ENCODE results near the gene PHAX. TPM values are rescaled to one million over a fixed set of nuclear protein-coding genes. Genes with fewer than 3 reads are reported as not detected.
"Not testable (repeated sequence)": the region's sequence is repeated elsewhere in the genome, so short reads cannot be mapped to it uniquely, and the experiment has no call there.

PHAX gene
- total RNA-seq, 4 donors from 2014 or later: 33.3 to 50.6 (median 38.4) TPM

DNA sequence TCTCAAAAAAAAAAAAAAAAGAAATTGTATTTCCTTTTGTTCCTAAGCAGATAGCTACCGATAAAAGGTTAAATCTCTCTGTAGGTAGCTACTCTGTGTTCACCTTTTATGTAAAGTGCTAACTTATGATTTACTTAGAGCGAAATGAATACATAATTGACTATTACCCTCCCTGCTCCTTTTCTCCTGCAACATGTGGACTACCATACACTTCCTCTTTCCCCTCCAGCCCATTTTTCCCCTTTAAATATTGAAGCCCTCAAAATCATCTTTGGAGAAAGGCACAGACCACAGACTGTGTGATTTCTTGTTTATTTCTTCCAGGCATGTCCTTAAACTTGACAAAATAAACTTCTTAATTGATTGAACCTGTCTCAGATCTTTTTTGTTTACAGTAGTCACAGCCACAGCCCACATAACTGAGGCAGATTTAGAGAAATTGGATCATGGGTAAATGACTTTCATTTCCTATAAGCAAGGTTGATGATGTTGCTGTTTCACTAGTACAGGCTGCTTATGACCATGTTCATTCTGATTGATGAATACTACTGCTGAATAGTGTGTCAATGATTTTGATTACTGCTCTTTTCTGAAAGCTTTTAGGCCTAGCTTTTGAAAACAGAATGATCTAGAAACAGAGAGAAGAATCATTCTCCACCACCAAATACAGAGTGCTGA, 59.2 kb downstream of the PHAX start:
- Histone ChIP-seq H3K4me1 (no peaks in the 10 kb centered on the region), H3K27me3 (no peaks in the 10 kb centered on the region), H3K4me3 (no peak overlapping the region), H3K36me3 (no peaks in the 10 kb centered on the region), H3K27ac (no peak overlapping the region), H3K9me3 (no peaks in the 10 kb centered on the region)
- in situ Hi-C loops (cut with MboI; ENCODE audit: low sequenced_read_pairs in 4 of 4): no loop called here
- intact Hi-C loops (cut with DNase I; ENCODE audit: low total_unique reads): loop anchor here (5.0 kb wide), 1 partner anchor 122 kb away; no protein-coding TSS in a partner anchor
- TF ChIP-seq POLR2A (IDR thresholded peaks at IDR 0.05): no peak
- no peak for ATAC-seq
- DNase-seq: no peak

DNA sequence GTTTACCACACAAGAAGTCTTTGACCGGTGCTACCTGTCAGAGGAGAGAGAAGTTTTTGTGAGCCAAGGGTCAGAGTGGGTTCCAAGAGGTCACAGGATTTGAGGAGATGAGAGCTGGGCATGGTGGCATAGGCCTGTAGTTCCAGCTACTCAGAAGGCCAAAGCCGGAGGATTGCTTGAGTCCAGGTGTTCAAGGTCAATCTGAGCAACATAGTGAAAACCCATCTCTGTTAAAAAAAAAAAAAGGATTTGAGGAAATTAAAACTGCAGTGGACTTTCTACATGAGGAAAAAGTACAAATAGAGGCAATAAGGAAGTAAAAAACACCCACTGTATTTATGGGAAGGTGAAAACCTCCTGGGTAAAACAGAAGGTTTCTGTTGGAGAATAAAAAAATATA, 63.8 kb downstream of the PHAX start:
- no peaks in the 10 kb centered on the region for H3K9me3 ChIP-seq
- H3K4me3 ChIP-seq: no peak overlapping the region
- H3K4me1 ChIP-seq: no peaks in the 10 kb centered on the region
- intact Hi-C loops (cut with DNase I; ENCODE audit: low total_unique reads): no loop called here
- DNase-seq (no peak), ATAC-seq (no peak)
- no peak overlapping the region for H3K27ac ChIP-seq
- H3K36me3 ChIP-seq: no peaks in the 10 kb centered on the region
- TF ChIP-seq, protein P1, sequence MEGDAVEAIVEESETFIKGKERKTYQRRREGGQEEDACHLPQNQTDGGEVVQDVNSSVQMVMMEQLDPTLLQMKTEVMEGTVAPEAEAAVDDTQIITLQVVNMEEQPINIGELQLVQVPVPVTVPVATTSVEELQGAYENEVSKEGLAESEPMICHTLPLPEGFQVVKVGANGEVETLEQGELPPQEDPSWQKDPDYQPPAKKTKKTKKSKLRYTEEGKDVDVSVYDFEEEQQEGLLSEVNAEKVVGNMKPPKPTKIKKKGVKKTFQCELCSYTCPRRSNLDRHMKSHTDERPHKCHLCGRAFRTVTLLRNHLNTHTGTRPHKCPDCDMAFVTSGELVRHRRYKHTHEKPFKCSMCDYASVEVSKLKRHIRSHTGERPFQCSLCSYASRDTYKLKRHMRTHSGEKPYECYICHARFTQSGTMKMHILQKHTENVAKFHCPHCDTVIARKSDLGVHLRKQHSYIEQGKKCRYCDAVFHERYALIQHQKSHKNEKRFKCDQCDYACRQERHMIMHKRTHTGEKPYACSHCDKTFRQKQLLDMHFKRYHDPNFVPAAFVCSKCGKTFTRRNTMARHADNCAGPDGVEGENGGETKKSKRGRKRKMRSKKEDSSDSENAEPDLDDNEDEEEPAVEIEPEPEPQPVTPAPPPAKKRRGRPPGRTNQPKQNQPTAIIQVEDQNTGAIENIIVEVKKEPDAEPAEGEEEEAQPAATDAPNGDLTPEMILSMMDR (IDR thresholded peaks at IDR 0.05 in 4 of 5, conservative IDR thresholded peaks at IDR 0.05 in 1 of 5): no peak
- no peak for TF ChIP-seq POLR2A (IDR thresholded peaks at IDR 0.05)
- H3K27me3 ChIP-seq: no peaks in the 10 kb centered on the region
- in situ Hi-C loops (cut with MboI; ENCODE audit: low sequenced_read_pairs in 4 of 4): no loop called here

DNA sequence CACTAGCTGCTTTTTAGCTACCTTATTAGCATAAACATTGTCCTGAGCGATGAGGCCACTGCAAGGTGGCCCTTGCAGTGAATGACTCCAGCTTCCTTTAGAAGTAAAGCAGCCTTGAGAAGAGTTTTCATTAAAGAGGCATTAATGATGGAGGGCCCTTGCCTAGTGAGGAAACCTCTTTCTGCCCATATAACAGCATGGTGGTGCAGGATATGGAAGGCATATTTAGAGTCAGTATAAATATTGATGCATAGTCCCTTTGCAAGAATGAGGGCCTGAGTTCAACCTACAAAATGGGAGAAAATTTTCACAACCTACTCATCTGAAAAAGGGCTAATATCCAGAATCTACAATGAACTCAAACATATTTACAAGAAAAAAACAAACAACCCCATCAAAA, 69.4 kb downstream of the PHAX start:
- DNase-seq; ATAC-seq; H3K4me1 ChIP-seq; H3K27me3 ChIP-seq; H3K4me3 ChIP-seq; H3K36me3 ChIP-seq; H3K27ac ChIP-seq; H3K9me3 ChIP-seq; intact Hi-C loops (cut with DNase I; ENCODE audit: low total_unique reads): not testable (repeated sequence)
- in situ Hi-C loops (cut with MboI; ENCODE audit: low sequenced_read_pairs in 4 of 4): loop anchor here in 1 of 4 donors (10.0 kb wide), 1 partner anchor 115 kb away; no protein-coding TSS in a partner anchor

DNA sequence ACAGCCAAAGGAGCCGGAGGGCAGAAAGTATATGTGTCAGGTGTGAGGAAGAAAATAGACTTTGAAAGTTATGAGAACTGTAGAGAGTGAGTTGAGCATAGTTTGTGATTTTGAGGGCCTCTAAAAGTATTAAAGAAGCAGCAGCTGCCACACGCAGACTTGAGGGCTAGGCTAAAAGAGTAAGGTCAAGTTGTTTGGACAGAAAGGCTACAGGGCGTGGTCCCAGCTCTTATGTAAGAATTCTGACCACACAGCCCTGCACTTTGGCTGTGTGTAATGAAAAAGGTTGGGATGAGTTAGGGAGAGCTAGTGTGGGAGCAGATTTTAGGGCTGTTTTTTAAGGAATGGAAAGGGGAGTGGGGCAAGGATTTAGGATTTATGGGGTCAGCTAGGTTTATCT, 70.9 kb downstream of the PHAX start:
- H3K27ac ChIP-seq; DNase-seq; intact Hi-C loops (cut with DNase I; ENCODE audit: low total_unique reads): not testable (repeated sequence)

DNA sequence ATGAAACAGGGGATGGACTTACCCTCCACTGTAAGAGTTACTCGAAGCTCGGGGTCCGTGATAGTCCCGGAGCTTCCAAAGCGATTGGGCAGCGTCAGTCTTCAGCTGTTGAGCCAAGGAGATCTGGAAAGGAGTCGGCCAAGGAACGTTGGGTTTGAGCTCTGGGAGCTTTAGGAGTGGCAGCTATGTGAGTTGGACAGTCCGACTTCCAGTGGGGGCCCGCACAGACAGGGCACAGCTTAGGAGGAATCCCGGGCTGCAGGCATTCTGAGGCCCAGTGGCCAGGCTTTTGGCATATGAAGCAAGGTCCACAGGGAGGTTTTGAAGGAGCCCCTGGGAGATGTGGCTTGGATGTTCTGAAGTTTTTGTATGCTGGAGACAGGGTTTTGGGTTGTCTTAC, 72.7 kb downstream of the PHAX start:
- DNase-seq: no peak
- ATAC-seq: no peak
- no peak overlapping the region for H3K27ac ChIP-seq
- no peaks in the 10 kb centered on the region for H3K4me1 ChIP-seq
- H3K4me3 ChIP-seq: no peak overlapping the region
- in situ Hi-C loops (cut with MboI; ENCODE audit: low sequenced_read_pairs in 4 of 4) (loop anchor here in 1 of 4 donors (10.0 kb wide), 1 partner anchor 111 kb away; no protein-coding TSS in a partner anchor), intact Hi-C loops (cut with DNase I; ENCODE audit: low total_unique reads) (no loop called here)
- no peaks in the 10 kb centered on the region for H3K36me3 ChIP-seq
- H3K27me3 ChIP-seq: no peaks in the 10 kb centered on the region
- no peaks in the 10 kb centered on the region for H3K9me3 ChIP-seq
- TF ChIP-seq, protein P1 (IDR thresholded peaks at IDR 0.05 in 4 of 5, conservative IDR thresholded peaks at IDR 0.05 in 1 of 5): no peak
- no peak for TF ChIP-seq POLR2A (IDR thresholded peaks at IDR 0.05)

More for the DNA sequence above, 70.9 kb downstream of the PHAX start:
- not testable (repeated sequence) for H3K27me3 ChIP-seq, ATAC-seq, H3K36me3 ChIP-seq, H3K4me3 ChIP-seq, H3K4me1 ChIP-seq, H3K9me3 ChIP-seq
- in situ Hi-C loops (cut with MboI; ENCODE audit: low sequenced_read_pairs in 4 of 4): loop anchor here in 1 of 4 donors (10.0 kb wide), 1 partner anchor 113 kb away; no protein-coding TSS in a partner anchor

DNA sequence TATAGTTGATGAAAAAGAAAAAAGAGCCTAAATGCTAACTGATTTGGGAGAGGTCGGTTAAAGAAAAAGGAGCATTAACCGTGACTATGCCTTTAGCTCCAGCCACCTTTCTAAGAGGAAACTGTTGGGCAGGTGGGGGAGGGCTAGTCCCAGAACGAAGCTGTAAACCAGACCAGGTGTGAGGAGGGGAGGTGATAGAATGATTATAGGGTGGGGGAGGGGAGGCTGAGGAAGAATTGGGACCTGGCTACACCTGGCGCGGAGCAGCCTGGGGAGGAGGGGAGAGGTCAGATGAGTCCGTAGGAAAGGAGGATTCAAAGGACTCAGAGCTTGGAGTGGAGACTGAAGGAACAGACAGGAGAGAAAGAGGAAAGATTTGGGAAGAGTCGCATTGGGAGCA, 73.4 kb downstream of the PHAX start:
- DNase-seq: no peak
- Histone ChIP-seq H3K36me3 (no peaks in the 10 kb centered on the region), H3K27me3 (no peaks in the 10 kb centered on the region), H3K4me1 (no peaks in the 10 kb centered on the region), H3K27ac (no peak overlapping the region), H3K9me3 (no peaks in the 10 kb centered on the region), H3K4me3 (no peak overlapping the region)
- intact Hi-C loops (cut with DNase I; ENCODE audit: low total_unique reads) (no loop called here), in situ Hi-C loops (cut with MboI; ENCODE audit: low sequenced_read_pairs in 4 of 4) (loop anchor here in 1 of 4 donors (10.0 kb wide), 1 partner anchor 111 kb away; no protein-coding TSS in a partner anchor)
- ATAC-seq: no peak
- TF ChIP-seq, protein P1 (IDR thresholded peaks at IDR 0.05 in 4 of 5, conservative IDR thresholded peaks at IDR 0.05 in 1 of 5): no peak
- TF ChIP-seq POLR2A (IDR thresholded peaks at IDR 0.05): no peak

Data from gastrocnemius medialis (tissue), 4 donors.